Retinal pigment epithelial cell (primary cell): ENCODE results near the gene OSBPL9.

ENCODE experiments used
- DNase-seq: peaks from one replicate; pipeline ENCODE4 v3.0.0-alpha.2; 2010; ENCODE audit warnings: low read depth
- H3K4me3 ChIP-seq: 2 replicates; pipeline ENCODE4 v1.5.1; 2011; ENCODE audit warnings: mild to moderate bottlenecking, low read length, control low read depth, moderate library complexity
- CTCF ChIP-seq: conservative IDR thresholded peaks from 2 replicates; pipeline ENCODE4 v1.5.1; 2011; ENCODE audit warnings: low read depth, low read length, control low read depth, inconsistent platforms

The OSBPL9 gene

GRCh38 chr1:51753969-51754368 is 137.1 kb downstream of the OSBPL9 start:
- TF ChIP-seq CTCF, result no peak
- H3K4me3 ChIP-seq, result no peak overlapping the region
- DNase-seq, result no peak

GRCh38 chr1:51754666-51755065 is 137.8 kb downstream of the OSBPL9 start:
- no peak overlapping the region for H3K4me3 ChIP-seq
- TF ChIP-seq CTCF, result no peak
- DNase-seq, result no peak

GRCh38 chr1:51755437-51755836 is 138.5 kb downstream of the OSBPL9 start:
- TF ChIP-seq CTCF, result no peak
- H3K4me3 ChIP-seq, result no peak overlapping the region
- no peak for DNase-seq

GRCh38 chr1:51756290-51756689 is 139.4 kb downstream of the OSBPL9 start:
- TF ChIP-seq CTCF, result no peak
- DNase-seq, result no peak
- H3K4me3 ChIP-seq, result no peak overlapping the region

GRCh38 chr1:51758310-51758709 is 141.4 kb downstream of the OSBPL9 start:
- TF ChIP-seq CTCF, result no peak
- H3K4me3 ChIP-seq, result no peak overlapping the region
- DNase-seq, result no peak

- DNase-seq, result no peak
- no peak overlapping the region for H3K4me3 ChIP-seq
- no peak for TF ChIP-seq CTCF
Measured at GRCh38 chr1:51760872-51761271, 144.0 kb downstream of the OSBPL9 start.

- no peak for DNase-seq
- no peak overlapping the region for H3K4me3 ChIP-seq
- no peak for TF ChIP-seq CTCF
Measured at GRCh38 chr1:51761351-51761750, 144.5 kb downstream of the OSBPL9 start.
